Endodermal cell (in vitro differentiated cells): ENCODE measurements around the gene LSAMP. TPM values are rescaled to one million over a fixed set of nuclear protein-coding genes. Genes with fewer than 3 reads are reported as not detected.

Source experiments
- DNase-seq: peaks from one replicate; pipeline ENCODE4 v3.0.0-alpha.2; 2017
- H3K27ac ChIP-seq: 2 replicates; pipeline ENCODE4 v1.5.1; 2013; ENCODE audit warnings: mild to moderate bottlenecking, low read depth, low read length, moderate library complexity
- H3K27me3 ChIP-seq: 2 replicates; pipeline ENCODE4 v1.6.1; 2013; ENCODE audit warnings: mild to moderate bottlenecking, low read length, moderate library complexity; ENCODE audit not compliant: insufficient read depth, control insufficient read depth, poor library complexity, severe bottlenecking
- H3K36me3 ChIP-seq: 2 replicates; pipeline ENCODE4 v1.7.0; 2013; ENCODE audit warnings: mild to moderate bottlenecking, low read length, moderate library complexity; ENCODE audit not compliant: control insufficient read depth, insufficient read depth
- H3K4me1 ChIP-seq: one replicate; pipeline ENCODE4 v1.7.0; 2013; ENCODE audit warnings: low read length; ENCODE audit not compliant: control insufficient read depth, insufficient read depth
- H3K4me3 ChIP-seq: 2 replicates; pipeline ENCODE4 v1.5.1; 2013; ENCODE audit warnings: mild to moderate bottlenecking, low read length, moderate library complexity
- H3K9ac ChIP-seq: 2 replicates; pipeline ENCODE4 v1.6.1; 2013; ENCODE audit warnings: mild to moderate bottlenecking, low read length, moderate library complexity; ENCODE audit not compliant: poor library complexity, severe bottlenecking; ENCODE audit errors: extremely low read depth
- H3K9me3 ChIP-seq: 2 replicates; pipeline ENCODE4 v1.6.1; 2013; ENCODE audit warnings: mild to moderate bottlenecking, low read length, moderate library complexity; ENCODE audit not compliant: control insufficient read depth
- H3K27ac Mint-ChIP-seq: 2 replicates; pipeline ENCODE4 v1.8.0; 2020; ENCODE audit warnings: mixed read lengths
- H3K27me3 Mint-ChIP-seq: 2 replicates; pipeline ENCODE4 v1.8.0; 2021; ENCODE audit warnings: mild to moderate bottlenecking, mixed read lengths; ENCODE audit not compliant: insufficient read depth
- H3K36me3 Mint-ChIP-seq: 2 replicates; pipeline ENCODE4 v1.8.0; 2020; ENCODE audit warnings: low read depth, mixed read lengths
- H3K4me1 Mint-ChIP-seq: 2 replicates; pipeline ENCODE4 v1.8.0; 2020; ENCODE audit warnings: mixed read lengths
- H3K4me3 Mint-ChIP-seq: 2 replicates; pipeline ENCODE4 v1.8.0; 2020; ENCODE audit warnings: mild to moderate bottlenecking, moderate library complexity, mixed read lengths
- H3K9me3 Mint-ChIP-seq: 2 replicates; pipeline ENCODE4 v1.8.0; 2020; ENCODE audit warnings: mild to moderate bottlenecking, mixed read lengths
- WGBS, 2 experiments: methylation state at CpG; one replicate each; pipeline versions ENCODE4 v1.1.5 to v1.1.7; 2013; ENCODE audit warnings: missing lambda C conversion rate in 2 of 2, mixed read lengths in 1 of 2; ENCODE audit not compliant: insufficient coverage in 1 of 2, insufficient read length in 1 of 2; 5-methylcytosine and 5-hydroxymethylcytosine counted together
- total RNA-seq, 2 donors: library from RNA; stranded (reverse); fragmentation: NEBNext Ultra II Directional in 1 of 2; extraction: Animal tissue kit (Norgen Biotek cat#: 25700) in 1 of 2; gene quantifications; 2 replicates in 1 of 2; 3 replicates in 1 of 2; pipeline ENCODE4 v1.2.1, GENCODE V29; 2021
- TF ChIP-seq, protein P1 (sequence below): fragments of 200-600 bp; sonication (generic); conservative IDR thresholded peaks from 2 replicates; pipeline ENCODE4 v1.5.0; 2021; ENCODE audit warnings: antibody characterized with exemption, mild to moderate bottlenecking

The LSAMP gene
- total RNA-seq, 2 donors from 2014 or later: 4.4 to 10.2 TPM

DNA sequence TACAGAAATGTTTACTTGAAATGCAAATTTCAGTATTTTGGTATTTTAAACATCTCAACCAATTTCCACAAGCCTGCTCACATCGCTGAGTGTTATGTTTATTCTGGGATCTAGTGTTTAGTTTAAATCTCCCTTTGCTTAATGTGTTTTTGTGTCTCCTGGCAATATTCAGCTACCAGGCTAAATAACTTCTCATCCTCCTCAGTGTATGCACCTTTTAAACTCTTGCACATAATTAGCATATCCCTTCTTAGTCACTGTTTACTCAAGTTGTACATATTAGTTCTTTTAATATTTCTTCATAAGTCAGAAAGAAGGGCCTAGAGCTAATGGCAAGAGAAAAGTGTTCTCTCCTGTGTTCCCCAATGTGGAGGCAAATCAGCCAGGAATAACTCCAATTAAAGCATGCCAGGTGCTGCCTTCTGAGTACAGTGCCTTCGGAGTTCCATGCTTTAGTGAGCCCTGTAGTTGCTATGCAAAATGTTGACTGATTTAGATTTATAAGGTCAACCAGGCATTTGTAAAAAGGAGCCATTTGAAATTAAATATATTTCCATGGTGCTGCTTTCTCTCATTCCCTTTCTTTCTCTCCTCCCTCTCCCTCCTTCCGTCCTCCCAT lies 587.7 kb downstream of the LSAMP start:
- H3K4me3 Mint-ChIP-seq: no peak overlapping the region
- WGBS, 2 experiments: 91 to 97% methylated on average over 1 to 2 of the region's 3 CpGs
- H3K27me3 ChIP-seq: no peaks in the 10 kb centered on the region
- H3K4me3 ChIP-seq: no peak overlapping the region
- H3K4me1 ChIP-seq: no peaks in the 10 kb centered on the region
- H3K27ac ChIP-seq: no peak overlapping the region
- no peaks in the 10 kb centered on the region for H3K9me3 Mint-ChIP-seq
- TF ChIP-seq, protein P1, sequence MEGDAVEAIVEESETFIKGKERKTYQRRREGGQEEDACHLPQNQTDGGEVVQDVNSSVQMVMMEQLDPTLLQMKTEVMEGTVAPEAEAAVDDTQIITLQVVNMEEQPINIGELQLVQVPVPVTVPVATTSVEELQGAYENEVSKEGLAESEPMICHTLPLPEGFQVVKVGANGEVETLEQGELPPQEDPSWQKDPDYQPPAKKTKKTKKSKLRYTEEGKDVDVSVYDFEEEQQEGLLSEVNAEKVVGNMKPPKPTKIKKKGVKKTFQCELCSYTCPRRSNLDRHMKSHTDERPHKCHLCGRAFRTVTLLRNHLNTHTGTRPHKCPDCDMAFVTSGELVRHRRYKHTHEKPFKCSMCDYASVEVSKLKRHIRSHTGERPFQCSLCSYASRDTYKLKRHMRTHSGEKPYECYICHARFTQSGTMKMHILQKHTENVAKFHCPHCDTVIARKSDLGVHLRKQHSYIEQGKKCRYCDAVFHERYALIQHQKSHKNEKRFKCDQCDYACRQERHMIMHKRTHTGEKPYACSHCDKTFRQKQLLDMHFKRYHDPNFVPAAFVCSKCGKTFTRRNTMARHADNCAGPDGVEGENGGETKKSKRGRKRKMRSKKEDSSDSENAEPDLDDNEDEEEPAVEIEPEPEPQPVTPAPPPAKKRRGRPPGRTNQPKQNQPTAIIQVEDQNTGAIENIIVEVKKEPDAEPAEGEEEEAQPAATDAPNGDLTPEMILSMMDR: no peak
- no peaks in the 10 kb centered on the region for H3K27me3 Mint-ChIP-seq
- H3K9me3 ChIP-seq: no peaks in the 10 kb centered on the region
- DNase-seq: no peak
- no peaks in the 10 kb centered on the region for H3K36me3 ChIP-seq
- H3K36me3 Mint-ChIP-seq: no peaks in the 10 kb centered on the region
- no peak overlapping the region for H3K9ac ChIP-seq
- H3K27ac Mint-ChIP-seq: no peak overlapping the region
- peaks cover 23% of the 10 kb centered on the region for H3K4me1 Mint-ChIP-seq

- DNase-seq: no peak
- H3K9ac ChIP-seq: no peak overlapping the region
- H3K4me1 ChIP-seq: no peaks in the 10 kb centered on the region
- no peak overlapping the region for H3K4me3 ChIP-seq
- WGBS, 2 experiments: 96% methylated on average over 1 of the region's 1 CpG; no CpG with 5 or more reads in 1 of the 2 experiments
- Mint-ChIP-seq H3K9me3 (no peaks in the 10 kb centered on the region), H3K36me3 (no peaks in the 10 kb centered on the region), H3K27me3 (no peaks in the 10 kb centered on the region), H3K4me1 (peaks cover 9% of the 10 kb centered on the region), H3K27ac (no peak overlapping the region), H3K4me3 (no peak overlapping the region)
- no peaks in the 10 kb centered on the region for H3K27me3 ChIP-seq
- TF ChIP-seq, protein P1: no peak
- no peak overlapping the region for H3K27ac ChIP-seq
- no peaks in the 10 kb centered on the region for H3K9me3 ChIP-seq
- H3K36me3 ChIP-seq: no peaks in the 10 kb centered on the region
These were observed 589.4 kb downstream of the LSAMP start for GRCh38 chr3:115855911-115856310.

GRCh38 chr3:115853104-115853503 lies 592.2 kb downstream of the LSAMP start:
- Histone ChIP-seq H3K27me3 (no peaks in the 10 kb centered on the region), H3K4me3 (no peak overlapping the region), H3K4me1 (no peaks in the 10 kb centered on the region), H3K27ac (no peak overlapping the region), H3K36me3 (no peaks in the 10 kb centered on the region), H3K9me3 (no peaks in the 10 kb centered on the region), H3K9ac (no peak overlapping the region)
- no peaks in the 10 kb centered on the region for H3K27me3 Mint-ChIP-seq
- DNase-seq: no peak
- no peaks in the 10 kb centered on the region for H3K36me3 Mint-ChIP-seq
- TF ChIP-seq, protein P1: no peak
- H3K4me1 Mint-ChIP-seq: peaks cover 17% of the 10 kb centered on the region
- H3K4me3 Mint-ChIP-seq: no peak overlapping the region
- no peaks in the 10 kb centered on the region for H3K9me3 Mint-ChIP-seq
- H3K27ac Mint-ChIP-seq: no peak overlapping the region
